GM23248 (cell line): ENCODE data around the gene PPP1R12B. TPM values are rescaled to one million over a fixed set of nuclear protein-coding genes. Genes with fewer than 3 reads are reported as not detected.
"Not testable (repeated sequence)": the region's sequence is repeated elsewhere in the genome, so short reads cannot be mapped to it uniquely, and the experiment has no call there.

Experiments
- DNase-seq: peaks from one replicate; pipeline ENCODE4 v3.0.0-alpha.2; 2015
- H2AFZ ChIP-seq: fragments of 200-600 bp; sonication (generic); 2 replicates; pipeline ENCODE4 v1.6.1; 2016; ENCODE audit warnings: antibody characterized with exemption
- H3F3A ChIP-seq: fragments of 200-600 bp; sonication (generic); 2 replicates; pipeline ENCODE4 v1.6.1; 2016; ENCODE audit warnings: mild to moderate bottlenecking, antibody characterized with exemption, mixed run types; ENCODE audit not compliant: insufficient read depth
- H3K27ac ChIP-seq: fragments of 200-600 bp; sonication (generic); 2 replicates; pipeline ENCODE4 v1.5.1; 2016; ENCODE audit warnings: mild to moderate bottlenecking
- H3K27me3 ChIP-seq: fragments of 200-600 bp; sonication (generic); replicated peaks from 2 replicates; pipeline ENCODE4 v1.6.1; 2016; ENCODE audit warnings: mild to moderate bottlenecking; ENCODE audit not compliant: insufficient read depth
- H3K36me3 ChIP-seq: fragments of 200-600 bp; sonication (generic); 2 replicates; pipeline ENCODE4 v1.6.1; 2016; ENCODE audit warnings: low read depth, mild to moderate bottlenecking
- H3K4me1 ChIP-seq: fragments of 200-600 bp; sonication (generic); 2 replicates; pipeline ENCODE4 v1.6.1; 2016; ENCODE audit warnings: mild to moderate bottlenecking; ENCODE audit not compliant: insufficient read depth
- H3K4me2 ChIP-seq: fragments of 200-600 bp; sonication (generic); one replicate; pipeline ENCODE4 v1.6.1; 2016; ENCODE audit warnings: mild to moderate bottlenecking; ENCODE audit not compliant: unreplicated experiment
- H3K4me3 ChIP-seq: fragments of 200-600 bp; sonication (generic); 2 replicates; pipeline ENCODE4 v1.5.1; 2016; ENCODE audit warnings: mild to moderate bottlenecking
- H3K79me2 ChIP-seq: fragments of 200-600 bp; sonication (generic); 2 replicates; pipeline ENCODE4 v1.6.1; 2016; ENCODE audit warnings: mild to moderate bottlenecking; ENCODE audit not compliant: insufficient read depth
- H3K9ac ChIP-seq: fragments of 200-600 bp; sonication (generic); 2 replicates; pipeline ENCODE4 v1.6.1; 2016; ENCODE audit warnings: mild to moderate bottlenecking
- H3K9me2 ChIP-seq: fragments of 200-600 bp; sonication (generic); 2 replicates; pipeline ENCODE4 v1.6.1; 2016; ENCODE audit warnings: mixed run types, mild to moderate bottlenecking, moderate library complexity; ENCODE audit not compliant: insufficient read depth
- H3K9me3 ChIP-seq: fragments of 200-600 bp; sonication (generic); one replicate; pipeline ENCODE4 v1.6.1; 2017; ENCODE audit warnings: low read depth
- H4K20me1 ChIP-seq: fragments of 200-600 bp; sonication (generic); 2 replicates; pipeline ENCODE4 v1.6.0; 2016; ENCODE audit not compliant: insufficient read depth
- EZH2 ChIP-seq: fragments of 200-600 bp; sonication (generic); IDR thresholded peaks from 2 replicates; pipeline ENCODE4 v1.6.1; 2018; ENCODE audit warnings: antibody characterized with exemption, mild to moderate bottlenecking; ENCODE audit not compliant: insufficient read depth, poor library complexity, severe bottlenecking
- EZH2phosphoT487 ChIP-seq: fragments of 200-600 bp; sonication (generic); IDR thresholded peaks from 2 replicates; pipeline ENCODE4 v1.6.1; 2018; ENCODE audit warnings: antibody characterized with exemption, moderate library complexity, mild to moderate bottlenecking, low read depth; ENCODE audit not compliant: insufficient read depth
- WGBS, 2 experiments: methylation state at CpG; one replicate each; pipeline ENCODE4 v1.1.6; 2015 to 2017; ENCODE audit warnings: low lambda C conversion rate in 2 of 2, low coverage in 1 of 2; ENCODE audit errors: missing lambda C conversion rate in 2 of 2; 5-methylcytosine and 5-hydroxymethylcytosine counted together
- in situ Hi-C: fragments of 300-500 bp; cut with MboI; formaldehyde crosslinking; loops from 2 replicates; pipeline ENCODE4 v1.15.0; 2020
- polyA plus RNA-seq: library from polyadenylated mRNA; unstranded; fragments of >200 nt; fragmentation: Nextera tagmentation; extraction: Ambion mirVana; gene quantifications from 2 replicates; pipeline ENCODE4 v1.2.1, GENCODE V29; 2016
- total RNA-seq: library from RNA; depleted of rRNA; stranded (reverse); fragments of >200 nt; shearing (Covaris generic); gene quantifications from 2 replicates; pipeline ENCODE4 v1.2.3, GENCODE V29; 2014

PPP1R12B gene
- total and polyA plus RNA-seq, 2 experiments from 2014 or later = 3.6 to 14.6 TPM

- 80 to 82% methylated on average over 3 of the region's 3 CpGs for WGBS, 2 experiments
- Histone ChIP-seq H3K4me3 (no peak overlapping the region), H3K79me2 (no peaks in the 10 kb centered on the region), H3K27ac (no peak overlapping the region), H4K20me1 (no peaks in the 10 kb centered on the region), H3K27me3 (no peaks in the 10 kb centered on the region), H3K9me3 (no peaks in the 10 kb centered on the region), H2AFZ (no peak overlapping the region), H3F3A (no peaks in the 10 kb centered on the region), H3K4me1 (no peaks in the 10 kb centered on the region), H3K9me2 (no peaks in the 10 kb centered on the region), H3K4me2 (no peak overlapping the region), H3K9ac (no peak overlapping the region), H3K36me3 (no peaks in the 10 kb centered on the region)
- no peak for TF ChIP-seq EZH2phosphoT487
- no peak for TF ChIP-seq EZH2
- in situ Hi-C loops = no loop called here
- DNase-seq = no peak
Measured at GRCh38 chr1:202471246-202471645, 122.7 kb downstream of the PPP1R12B start.

- WGBS, 2 experiments = 48 to 50% methylated on average over 2 of the region's 2 CpGs
- H3K27me3 ChIP-seq, H3F3A ChIP-seq, H2AFZ ChIP-seq, H3K9ac ChIP-seq, H3K4me1 ChIP-seq, H4K20me1 ChIP-seq, H3K27ac ChIP-seq, DNase-seq, H3K4me2 ChIP-seq, H3K36me3 ChIP-seq, H3K79me2 ChIP-seq, H3K9me2 ChIP-seq, in situ Hi-C loops, H3K4me3 ChIP-seq, H3K9me3 ChIP-seq: not testable (repeated sequence)
Measured at GRCh38 chr1:202472347-202473124, 124.0 kb downstream of the PPP1R12B start.

- H4K20me1 ChIP-seq, H2AFZ ChIP-seq, DNase-seq, H3K9me3 ChIP-seq, H3K27me3 ChIP-seq, H3K27ac ChIP-seq, H3K9ac ChIP-seq, H3K4me3 ChIP-seq, H3K79me2 ChIP-seq, H3F3A ChIP-seq, H3K9me2 ChIP-seq, H3K36me3 ChIP-seq, in situ Hi-C loops, H3K4me2 ChIP-seq, H3K4me1 ChIP-seq: not testable (repeated sequence)
- WGBS, 2 experiments = 67 to 70% methylated on average over 6 of the region's 6 CpGs
Measured at GRCh38 chr1:202473266-202474045, 125.0 kb downstream of the PPP1R12B start.

GRCh38 chr1:202479661-202480060 lies 131.2 kb downstream of the PPP1R12B start:
- H4K20me1 ChIP-seq, H3K9ac ChIP-seq, H3K4me2 ChIP-seq, H2AFZ ChIP-seq, H3K9me3 ChIP-seq, H3K27me3 ChIP-seq, H3F3A ChIP-seq, H3K27ac ChIP-seq, H3K9me2 ChIP-seq, H3K36me3 ChIP-seq, H3K4me3 ChIP-seq, DNase-seq, in situ Hi-C loops, H3K79me2 ChIP-seq: not testable (repeated sequence)
- 0 out of 2 replicates have a peak, but pooled peaks cover 12% of the 10 kb centered on the region for H3K4me1 ChIP-seq

GRCh38 chr1:202480640-202481039 lies 132.1 kb downstream of the PPP1R12B start:
- H3K9me2 ChIP-seq, H3K79me2 ChIP-seq, H3K9ac ChIP-seq, H3K27me3 ChIP-seq, H3K4me3 ChIP-seq, H3F3A ChIP-seq, H4K20me1 ChIP-seq, H3K9me3 ChIP-seq, H2AFZ ChIP-seq, H3K36me3 ChIP-seq, H3K27ac ChIP-seq, in situ Hi-C loops, H3K4me2 ChIP-seq: not testable (repeated sequence)
- 0 out of 2 replicates have a peak, but pooled peaks cover 12% of the 10 kb centered on the region for H3K4me1 ChIP-seq
- DNase-seq = peak; percentile 49

GRCh38 chr1:202483362-202483761 lies 134.9 kb downstream of the PPP1R12B start:
- H3K9me2 ChIP-seq, H3K4me2 ChIP-seq, H3K79me2 ChIP-seq, in situ Hi-C loops, H2AFZ ChIP-seq, H3K27me3 ChIP-seq, H3F3A ChIP-seq, H3K4me3 ChIP-seq, DNase-seq, H4K20me1 ChIP-seq, H3K36me3 ChIP-seq, H3K27ac ChIP-seq, H3K9ac ChIP-seq, H3K9me3 ChIP-seq: not testable (repeated sequence)
- 85 to 94% methylated on average over 2 of the region's 2 CpGs for WGBS, 2 experiments
- H3K4me1 ChIP-seq = 0 out of 2 replicates have a peak, but pooled peaks cover 12% of the 10 kb centered on the region

GRCh38 chr1:202484032-202484431 lies 135.5 kb downstream of the PPP1R12B start:
- DNase-seq, H3K27ac ChIP-seq, H3K9ac ChIP-seq, H3K27me3 ChIP-seq, H3F3A ChIP-seq, H4K20me1 ChIP-seq, H3K4me3 ChIP-seq, H3K79me2 ChIP-seq, in situ Hi-C loops, H3K9me2 ChIP-seq, H3K4me2 ChIP-seq, H2AFZ ChIP-seq, H3K9me3 ChIP-seq, H3K36me3 ChIP-seq: not testable (repeated sequence)
- peaks cover 13% of the 10 kb centered on the region; the same call in 1 of the 2 replicates for H3K4me1 ChIP-seq
- WGBS, 2 experiments = 88% methylated on average over 2 of the region's 2 CpGs
